HG02943 (cell line): Measurements from ENCODE around the gene OR51B2.
"Not testable (repeated sequence)": the region's sequence is repeated elsewhere in the genome, so short reads cannot be mapped to it uniquely, and the experiment has no call there.

Experiments
- ATAC-seq: cut with Tn5 transposase; IDR thresholded peaks from one replicate; pipeline ENCODE4 v1.9.1; 2021; ENCODE audit warnings: mild to moderate bottlenecking, low read depth, moderate library complexity; ENCODE audit not compliant: unreplicated experiment

The OR51B2 gene

GRCh38 chr11:5324197-5324596 lies at the start of gene OR51B2:
Gene OR51B2 (minus strand): TSS chr11:5324297. CDS start chr11:5324297, 0 bp downstream.
- ATAC-seq: no peak

- no peak for ATAC-seq
Observed at GRCh38 chr11:5369789-5370188, 45.7 kb upstream of the OR51B2 start.

GRCh38 chr11:5368502-5369043 lies 44.5 kb upstream of the OR51B2 start:
- no peak for ATAC-seq

GRCh38 chr11:5367448-5368074 lies 43.5 kb upstream of the OR51B2 start:
- no peak for ATAC-seq

GRCh38 chr11:5366856-5367255 lies 42.8 kb upstream of the OR51B2 start:
- no peak for ATAC-seq

- ATAC-seq: not testable (repeated sequence)
Observed at GRCh38 chr11:5366365-5366764, 42.3 kb upstream of the OR51B2 start.

GRCh38 chr11:5364214-5364613 lies 40.1 kb upstream of the OR51B2 start:
- no peak for ATAC-seq

GRCh38 chr11:5363679-5364078 lies 39.6 kb upstream of the OR51B2 start:
- no peak for ATAC-seq

GRCh38 chr11:5362017-5362625 lies 38.0 kb upstream of the OR51B2 start:
- no peak for ATAC-seq

GRCh38 chr11:5356031-5356430 lies 31.9 kb upstream of the OR51B2 start:
- not testable (repeated sequence) for ATAC-seq

- no peak for ATAC-seq
Observed at GRCh38 chr11:5351208-5351607, 27.1 kb upstream of the OR51B2 start, which contains the start of gene OR51B6. Gene OR51B6 (plus strand): TSS chr11:5351508. CDS start chr11:5351508, 0 bp downstream.

- no peak for ATAC-seq
Observed at GRCh38 chr11:5349550-5349949, 25.5 kb upstream of the OR51B2 start.

- no peak for ATAC-seq
Observed at GRCh38 chr11:5348551-5349194, 24.6 kb upstream of the OR51B2 start.

GRCh38 chr11:5345831-5346230 lies 21.7 kb upstream of the OR51B2 start:
- no peak for ATAC-seq

- ATAC-seq: no peak
Observed at GRCh38 chr11:5343474-5344335, 19.6 kb upstream of the OR51B2 start, which contains the start of gene OR51B5. Gene OR51B5 (minus strand): TSS chr11:5343524. CDS start chr11:5343524, 0 bp downstream.

GRCh38 chr11:5339771-5340322 lies 15.8 kb upstream of the OR51B2 start:
- ATAC-seq: peak; percentile 81

GRCh38 chr11:5337253-5337652 lies 13.2 kb upstream of the OR51B2 start:
- not testable (repeated sequence) for ATAC-seq

GRCh38 chr11:5336331-5336730 lies 12.2 kb upstream of the OR51B2 start:
- no peak for ATAC-seq

GRCh38 chr11:5335170-5335569 lies 11.1 kb upstream of the OR51B2 start:
- ATAC-seq: no peak

- no peak for ATAC-seq
Observed at GRCh38 chr11:5317292-5317691, 6.8 kb downstream of the OR51B2 start.
